Anterior cingulate cortex (tissue), 58 donors: ENCODE measurements around the gene ZNF799.
A peak's percentile ranks its signal among the peaks of the same experiment; 100 is the strongest.
"Not testable (repeated sequence)": the region's sequence is repeated elsewhere in the genome, so short reads cannot be mapped to it uniquely, and the experiment has no call there.

ENCODE experiments used
- DNase-seq, 58 donors: peaks; one replicate each; lab custom pipeline; 2025; lab: John Stamatoyannopoulos, UW

The ZNF799 gene

GRCh38 chr19:12400633-12401502 lies at the start of gene ZNF799:
TSS of gene ZNF799 (minus strand) at chr19:12401271. CDS start at chr19:12401070, 201 bp downstream.
- peak; percentile 46 to 99 (median 94) for DNase-seq

- no peak for DNase-seq
These were observed 49.8 kb upstream of the ZNF799 start for GRCh38 chr19:12450844-12451243.

GRCh38 chr19:12448808-12449207 lies 47.7 kb upstream of the ZNF799 start:
- no peak for DNase-seq

- DNase-seq: peak; percentile 74 to 99 (median 97)
These were observed 39.7 kb upstream of the ZNF799 start, which contains the start of gene ZNF443 for GRCh38 chr19:12440541-12441316. TSS of gene ZNF443 (minus strand) at chr19:12441021. CDS start at chr19:12440914, 107 bp downstream.

GRCh38 chr19:12439686-12440540 lies 38.8 kb upstream of the ZNF799 start:
- DNase-seq: peak in 8 of 58 donors; percentile 0 to 25 (median 18)

GRCh38 chr19:12430726-12431299 lies 29.7 kb upstream of the ZNF799 start:
- not testable (repeated sequence) for DNase-seq

GRCh38 chr19:12425888-12426274 lies 24.8 kb upstream of the ZNF799 start:
- no peak for DNase-seq

GRCh38 chr19:12425236-12425887 lies 24.3 kb upstream of the ZNF799 start:
- no peak for DNase-seq

GRCh38 chr19:12417273-12417672 lies 16.2 kb upstream of the ZNF799 start:
- DNase-seq: not testable (repeated sequence)

GRCh38 chr19:12411893-12412292 lies 10.8 kb upstream of the ZNF799 start:
- no peak for DNase-seq

GRCh38 chr19:12399901-12400632 lies 1.0 kb downstream of the ZNF799 start:
- peak in 7 of 58 donors; percentile 2 to 31 (median 15) for DNase-seq

- DNase-seq: not testable (repeated sequence)
These were observed 9.9 kb downstream of the ZNF799 start for GRCh38 chr19:12391148-12391547.

- not testable (repeated sequence) for DNase-seq
These were observed 14.7 kb downstream of the ZNF799 start for GRCh38 chr19:12386365-12386764.

- DNase-seq: no peak
These were observed 20.7 kb downstream of the ZNF799 start for GRCh38 chr19:12380444-12380737.

GRCh38 chr19:12379732-12380443 lies 21.2 kb downstream of the ZNF799 start:
- DNase-seq: no peak

GRCh38 chr19:12374026-12374425 lies 27.0 kb downstream of the ZNF799 start:
- DNase-seq: no peak

- DNase-seq: peak; percentile 44 to 97 (median 92)
These were observed 35.6 kb downstream of the ZNF799 start, which contains the start of gene ZNF442 for GRCh38 chr19:12365236-12366162. TSS of gene ZNF442 (minus strand) at chr19:12365683. CDS start at chr19:12363631, 2,052 bp downstream.
